Smooth muscle cell of the coronary artery (primary cell): ENCODE data around the gene TMEM37. TPM values are rescaled to one million over a fixed set of nuclear protein-coding genes. Genes with fewer than 3 reads are reported as not detected.

Experiments used
- total RNA-seq: library from RNA; depleted of rRNA; stranded (reverse); fragments of >200 nt; gene quantifications from 2 replicates; pipeline ENCODE4 v1.2.3, GENCODE V29; 2014; ENCODE audit warnings: low replicate concordance

Gene TMEM37
- 0.53 TPM in 1 of 2 replicates, not detected in the other for total RNA-seq

GRCh38 chr2:119431155-119431975, at the start of gene TMEM37:
Gene TMEM37, plus strand, starts transcription at chr2:119431854. Its CDS starts 50 bp downstream, at chr2:119431904.

Other genes starting within 250 kb of the TMEM37 start
- gene STEAP3, start 208.0 kb upstream of the TMEM37 start, total RNA-seq: 10.7 and 13.8 TPM in 2 replicates
- gene C2orf76, start 65.0 kb upstream of the TMEM37 start, total RNA-seq: 7.6 and 9.7 TPM in 2 replicates
- gene DBI, start 64.9 kb upstream of the TMEM37 start, total RNA-seq: 90.4 and 140 TPM in 2 replicates
- gene SCTR, start 92.6 kb downstream of the TMEM37 start, total RNA-seq: not detected in 2 replicates
- 0.08 TPM in 1 of 2 replicates, not detected in the other for gene CFAP221, start 112.6 kb downstream of the TMEM37 start, total RNA-seq
- 2.1 and 9.2 TPM in 2 replicates for gene TMEM177, start 247.3 kb downstream of the TMEM37 start, total RNA-seq